H1 (cell line): Measurements from ENCODE around the gene CDK5R1. TPM values are rescaled to one million over a fixed set of nuclear protein-coding genes. Genes with fewer than 3 reads are reported as not detected.
A peak's percentile ranks its signal among the peaks of the same experiment; 100 is the strongest.

ENCODE experiments used
- CEBPB ChIP-seq: IDR thresholded peaks from 2 replicates; pipeline ENCODE4 v1.6.1; 2012; ENCODE audit warnings: low read depth, low read length
- CHD1 ChIP-seq: IDR thresholded peaks from 2 replicates; pipeline ENCODE4 v1.6.1; 2012; ENCODE audit warnings: low read depth, low read length, improper control_type of control experiment
- CHD7 ChIP-seq: fragments of 300-600 bp; sonication (generic); IDR thresholded peaks from 2 replicates; pipeline ENCODE4 v1.7.1; 2012; ENCODE audit warnings: low read length, moderate library complexity, mild to moderate bottlenecking, inconsistent platforms; ENCODE audit not compliant: insufficient replicate concordance
- HDAC2 ChIP-seq, 2 experiments: fragments of 300-600 bp in 1 of 2; sonication (generic) in 1 of 2; IDR thresholded peaks; 2 replicates each; pipeline ENCODE4 v1.6.1; 2011 to 2012; ENCODE audit warnings: low read depth in 2 of 2, low read length in 2 of 2, mild to moderate bottlenecking in 2 of 2, moderate library complexity in 2 of 2, borderline replicate concordance in 1 of 2, inconsistent platforms in 1 of 2
- JUND ChIP-seq: IDR thresholded peaks from 2 replicates; pipeline ENCODE4 v1.6.1; 2011; ENCODE audit warnings: mild to moderate bottlenecking, improper control_type of control experiment, low read length
- POU5F1 ChIP-seq: IDR thresholded peaks from 2 replicates; pipeline ENCODE4 v1.6.1; 2011; ENCODE audit warnings: low read depth, mild to moderate bottlenecking, low read length, moderate library complexity
- RAD21 ChIP-seq, 2 experiments: IDR thresholded peaks in 1 of 2; conservative IDR thresholded peaks in 1 of 2; 2 replicates each; pipeline ENCODE4 v1.6.1; 2011; ENCODE audit warnings: low read depth in 2 of 2, low read length in 2 of 2, improper control_type of control experiment in 1 of 2, inconsistent platforms in 1 of 2, mild to moderate bottlenecking in 1 of 2, moderate library complexity in 1 of 2
- RFX5 ChIP-seq: IDR thresholded peaks from 2 replicates; pipeline ENCODE4 v1.6.1; 2011; ENCODE audit warnings: low read depth, low read length, improper control_type of control experiment, borderline replicate concordance
- SAP30 ChIP-seq: fragments of 300-600 bp; sonication (generic); IDR thresholded peaks from 2 replicates; pipeline ENCODE4 v1.7.1; 2012; ENCODE audit warnings: low read length, moderate library complexity, mild to moderate bottlenecking, inconsistent platforms; ENCODE audit not compliant: insufficient read depth, insufficient replicate concordance
- SP2 ChIP-seq: IDR thresholded peaks from 2 replicates; pipeline ENCODE4 v1.6.1; 2012; ENCODE audit warnings: mild to moderate bottlenecking, low read length, inconsistent platforms
- TAF7 ChIP-seq: optimal IDR thresholded peaks from 2 replicates; pipeline ENCODE3; 2011; ENCODE audit warnings: low read depth, mild to moderate bottlenecking, inconsistent platforms, low read length, moderate library complexity, borderline replicate concordance
- ZNF274 ChIP-seq: IDR thresholded peaks from 2 replicates; pipeline ENCODE4 v1.7.0; 2012; ENCODE audit warnings: low read length, borderline replicate concordance; ENCODE audit errors: extremely low read depth
- polyA plus RNA-seq, 7 experiments: library from polyadenylated mRNA; depleted of rRNA in 3 of 7; stranded (reverse) in 5 of 7; unstranded in 2 of 7; fragments of >200 nt in 5 of 7; fragments of 200-250 nt in 2 of 7; gene quantifications; 1 replicate in 5 of 7; 2 replicates in 1 of 7; 4 replicates in 1 of 7; pipeline versions ENCODE4 v1.2.1 to v1.2.3, GENCODE V29; 2011 to 2013; ENCODE audit warnings: missing spikeins in 2 of 7, mixed read lengths in 2 of 7
- total RNA-seq: library from RNA; stranded (reverse); fragmentation: NEBNext Ultra II Directional; extraction: Animal tissue kit (Norgen Biotek cat#: 25700); gene quantifications from 2 replicates; pipeline ENCODE4 v1.2.1, GENCODE V29; 2021

Gene CDK5R1
- total and polyA plus RNA-seq, 2 of the 8 experiments (the other 6 are each of a cell fraction or from before 2014, with no cell fraction given), result 2.7 to 9.9 TPM

GRCh38 chr17:32445074-32445415 lies 41.7 kb upstream of the CDK5R1 start (continued):
- TF ChIP-seq CHD7, result no peak
- no peak for TF ChIP-seq SP2
- TF ChIP-seq RFX5, result no peak
- TF ChIP-seq POU5F1, result no peak
- TF ChIP-seq JUND, result no peak
- 0 out of 4 replicates have a peak, but pooled peaks of 1 of the 2 experiments have one; percentile 36 for TF ChIP-seq HDAC2 (IDR thresholded peaks at IDR 0.05; ENCODE audit: borderline replicate concordance in 1 of 2, low read depth in 2 of 2, low read length in 2 of 2)
- TF ChIP-seq CEBPB, result no peak
- TF ChIP-seq SAP30, result peak; percentile 84
- no peak for TF ChIP-seq TAF7
- no peak for TF ChIP-seq CHD1
- no peak for TF ChIP-seq RAD21 (IDR thresholded peaks at IDR 0.05 in 1 of 2, conservative IDR thresholded peaks at IDR 0.05 in 1 of 2; ENCODE audit: low read depth in 2 of 2, low read length in 2 of 2)
- TF ChIP-seq ZNF274, result no peak
- TF ChIP-seq, all 59 proteins: peak for 2
